ENCODE results near the gene ABCC1.
"Not testable (repeated sequence)": the region's sequence is repeated elsewhere in the genome, so short reads cannot be mapped to it uniquely, and the experiment has no call there.

The ABCC1 gene

GRCh38 chr16:16141141-16141540 lies 191.7 kb downstream of the ABCC1 start:
- no peak for DNase-seq (ENCODE audit: low spot score)

- DNase-seq (ENCODE audit: low spot score) = no peak
Observed at GRCh38 chr16:16141784-16142396, 192.5 kb downstream of the ABCC1 start.

GRCh38 chr16:16143038-16143763 lies 193.8 kb downstream of the ABCC1 start:
- DNase-seq (ENCODE audit: low spot score) = peak; percentile 37

GRCh38 chr16:16143931-16144330 lies 194.5 kb downstream of the ABCC1 start:
- no peak for DNase-seq (ENCODE audit: low spot score)

- DNase-seq (ENCODE audit: low spot score) = no peak
Observed at GRCh38 chr16:16144416-16144815, 195.0 kb downstream of the ABCC1 start.

GRCh38 chr16:16145286-16145685 lies 195.9 kb downstream of the ABCC1 start:
- no peak for DNase-seq (ENCODE audit: low spot score)

GRCh38 chr16:16146380-16147315 lies 197.2 kb downstream of the ABCC1 start:
- no peak for DNase-seq (ENCODE audit: low spot score)

- no peak for DNase-seq (ENCODE audit: low spot score)
Observed at GRCh38 chr16:16147316-16147999, 198.0 kb downstream of the ABCC1 start.

GRCh38 chr16:16148000-16148599 lies 198.7 kb downstream of the ABCC1 start:
- not testable (repeated sequence) for DNase-seq (ENCODE audit: low spot score)

GRCh38 chr16:16148755-16149154 lies 199.3 kb downstream of the ABCC1 start:
- no peak for DNase-seq (ENCODE audit: low spot score)

- DNase-seq (ENCODE audit: low spot score) = no peak
Observed at GRCh38 chr16:16149710-16150116, 200.3 kb downstream of the ABCC1 start.

- peak; percentile 67 for DNase-seq (ENCODE audit: low spot score)
Observed at GRCh38 chr16:16150117-16150877, 200.9 kb downstream of the ABCC1 start.

GRCh38 chr16:16150878-16151152 lies 201.4 kb downstream of the ABCC1 start:
- no peak for DNase-seq (ENCODE audit: low spot score)

GRCh38 chr16:16151315-16151714 lies 201.9 kb downstream of the ABCC1 start:
- DNase-seq (ENCODE audit: low spot score) = no peak

GRCh38 chr16:16153000-16153399 lies 203.6 kb downstream of the ABCC1 start:
- not testable (repeated sequence) for DNase-seq (ENCODE audit: low spot score)

- no peak for DNase-seq (ENCODE audit: low spot score)
Observed at GRCh38 chr16:16154281-16154951, 205.0 kb downstream of the ABCC1 start.

- no peak for DNase-seq (ENCODE audit: low spot score)
Observed at GRCh38 chr16:16155234-16155633, 205.8 kb downstream of the ABCC1 start.

- no peak for DNase-seq (ENCODE audit: low spot score)
Observed at GRCh38 chr16:16157166-16157565, 207.8 kb downstream of the ABCC1 start.

GRCh38 chr16:16158082-16158658 lies 208.8 kb downstream of the ABCC1 start:
- DNase-seq (ENCODE audit: low spot score) = no peak

GRCh38 chr16:16158741-16159374 lies 209.4 kb downstream of the ABCC1 start:
- DNase-seq (ENCODE audit: low spot score) = no peak
